ENCODE measurements around the gene KATNB1. TPM values are rescaled to one million over a fixed set of nuclear protein-coding genes. Genes with fewer than 3 reads are reported as not detected.

KATNB1 gene
- total RNA-seq, 1 donor from 2014 or later = 18.0 TPM

DNA sequence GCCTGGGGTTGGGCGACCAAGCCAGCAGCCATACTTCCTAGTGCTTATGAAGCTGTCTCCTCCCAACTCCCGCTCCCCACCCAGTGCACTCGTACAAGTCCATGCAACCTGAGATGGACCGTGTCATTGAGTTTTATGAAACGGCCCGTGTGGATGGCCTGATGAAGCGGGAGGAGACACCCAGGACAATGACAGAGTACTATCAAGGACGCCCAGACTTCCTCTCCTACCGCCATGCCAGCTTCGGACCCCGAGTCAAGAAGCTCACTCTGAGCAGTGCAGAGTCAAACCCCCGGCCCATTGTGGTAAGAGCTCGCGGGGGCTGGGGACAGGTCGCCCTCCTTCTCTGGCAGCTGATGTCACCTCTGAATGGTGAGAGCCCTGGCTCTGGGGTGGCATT is 11.0 kb upstream of the KATNB1 start:
- DNase-seq (no peak), ATAC-seq (no peak)
- Histone ChIP-seq H3K4me1 (no peaks in the 10 kb centered on the region), H3K4me3 (no peak overlapping the region), H3K27me3 (ENCODE audit: low read depth) (no peaks in the 10 kb centered on the region), H3K36me3 (no peaks in the 10 kb centered on the region), H3K9me3 (no peaks in the 10 kb centered on the region), H3K27ac (no peak overlapping the region)
- intact Hi-C loops (cut with DNase I) = no loop called here
- TF ChIP-seq, protein P1, sequence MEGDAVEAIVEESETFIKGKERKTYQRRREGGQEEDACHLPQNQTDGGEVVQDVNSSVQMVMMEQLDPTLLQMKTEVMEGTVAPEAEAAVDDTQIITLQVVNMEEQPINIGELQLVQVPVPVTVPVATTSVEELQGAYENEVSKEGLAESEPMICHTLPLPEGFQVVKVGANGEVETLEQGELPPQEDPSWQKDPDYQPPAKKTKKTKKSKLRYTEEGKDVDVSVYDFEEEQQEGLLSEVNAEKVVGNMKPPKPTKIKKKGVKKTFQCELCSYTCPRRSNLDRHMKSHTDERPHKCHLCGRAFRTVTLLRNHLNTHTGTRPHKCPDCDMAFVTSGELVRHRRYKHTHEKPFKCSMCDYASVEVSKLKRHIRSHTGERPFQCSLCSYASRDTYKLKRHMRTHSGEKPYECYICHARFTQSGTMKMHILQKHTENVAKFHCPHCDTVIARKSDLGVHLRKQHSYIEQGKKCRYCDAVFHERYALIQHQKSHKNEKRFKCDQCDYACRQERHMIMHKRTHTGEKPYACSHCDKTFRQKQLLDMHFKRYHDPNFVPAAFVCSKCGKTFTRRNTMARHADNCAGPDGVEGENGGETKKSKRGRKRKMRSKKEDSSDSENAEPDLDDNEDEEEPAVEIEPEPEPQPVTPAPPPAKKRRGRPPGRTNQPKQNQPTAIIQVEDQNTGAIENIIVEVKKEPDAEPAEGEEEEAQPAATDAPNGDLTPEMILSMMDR (IDR thresholded peaks at IDR 0.05) = no peak

DNA sequence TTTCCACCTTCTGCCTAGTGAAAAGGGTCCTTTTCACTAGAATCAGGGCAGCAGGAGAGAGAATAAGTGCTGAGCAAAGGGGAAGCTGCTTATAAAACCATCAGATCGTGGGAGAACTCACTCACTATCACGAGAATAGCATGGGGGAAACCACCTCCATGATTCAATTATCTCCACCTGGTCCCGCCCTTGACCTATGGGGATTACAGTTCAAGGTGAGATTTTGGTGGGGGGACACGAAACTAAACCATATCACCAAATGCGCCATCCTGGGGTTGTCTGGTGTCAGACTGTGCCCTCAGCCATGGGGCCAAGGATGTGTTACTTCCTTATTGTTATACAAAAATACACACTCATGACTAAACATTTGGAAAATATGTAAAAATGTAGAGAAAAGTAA is 10.4 kb upstream of the KATNB1 start:
- no peak overlapping the region for H3K27ac ChIP-seq
- H3K4me1 ChIP-seq = no peaks in the 10 kb centered on the region
- no peaks in the 10 kb centered on the region for H3K9me3 ChIP-seq
- ATAC-seq (no peak), DNase-seq (no peak)
- intact Hi-C loops (cut with DNase I) = no loop called here
- no peak overlapping the region for H3K4me3 ChIP-seq
- TF ChIP-seq, protein P1 (IDR thresholded peaks at IDR 0.05) = no peak
- H3K36me3 ChIP-seq = no peaks in the 10 kb centered on the region
- no peaks in the 10 kb centered on the region for H3K27me3 ChIP-seq (ENCODE audit: low read depth)

DNA sequence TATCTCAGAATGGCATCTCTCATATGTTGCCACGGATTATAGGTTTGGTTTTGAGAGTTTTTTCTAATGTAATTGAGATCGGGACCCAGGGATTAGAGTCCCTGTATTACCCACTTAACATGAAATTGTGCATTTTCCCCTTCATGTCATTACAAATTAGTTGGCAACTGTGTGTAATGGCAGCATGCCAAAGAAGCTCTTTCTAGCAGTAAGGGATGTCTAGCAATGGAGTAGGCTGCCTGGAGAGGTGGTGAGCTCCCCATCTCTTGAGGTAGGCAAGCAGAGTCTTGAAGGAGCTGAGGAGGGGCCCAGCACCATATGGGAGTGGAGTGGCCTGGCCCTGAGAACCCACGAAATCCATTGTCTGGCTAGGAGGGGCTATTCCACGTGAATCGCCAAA is 10.0 kb upstream of the KATNB1 start:
- Histone ChIP-seq H3K9me3 (no peaks in the 10 kb centered on the region), H3K27me3 (ENCODE audit: low read depth) (no peaks in the 10 kb centered on the region), H3K4me3 (no peak overlapping the region), H3K36me3 (no peaks in the 10 kb centered on the region), H3K4me1 (no peaks in the 10 kb centered on the region), H3K27ac (no peak overlapping the region)
- TF ChIP-seq, protein P1 (IDR thresholded peaks at IDR 0.05) = no peak
- ATAC-seq (no peak), DNase-seq (no peak)
- intact Hi-C loops (cut with DNase I) = no loop called here

DNA sequence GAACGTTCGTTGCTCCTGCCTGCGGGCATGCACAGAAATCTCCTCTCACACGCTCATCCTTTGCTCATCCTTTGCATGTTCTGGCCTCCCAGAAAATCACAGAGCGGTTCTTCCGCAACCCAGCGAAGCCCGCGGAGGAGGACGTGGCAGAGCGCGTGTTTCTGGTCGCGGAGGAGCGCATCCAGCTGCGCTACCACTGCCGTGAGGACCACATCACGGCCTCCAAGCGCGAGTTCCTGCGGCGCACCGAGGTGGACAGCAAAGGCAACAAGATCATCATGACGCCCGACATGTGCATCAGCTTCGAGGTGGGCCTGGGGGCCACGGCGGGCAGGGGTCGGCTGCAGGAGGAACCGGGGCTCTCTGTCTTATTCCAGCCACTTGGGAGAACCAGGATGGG is 9.6 kb upstream of the KATNB1 start:
- ATAC-seq (no peak), DNase-seq (no peak)
- intact Hi-C loops (cut with DNase I) = no loop called here
- no peak overlapping the region for H3K4me3 ChIP-seq
- TF ChIP-seq, protein P1 (IDR thresholded peaks at IDR 0.05) = no peak
- H3K9me3 ChIP-seq = no peaks in the 10 kb centered on the region
- no peaks in the 10 kb centered on the region for H3K36me3 ChIP-seq
- no peaks in the 10 kb centered on the region for H3K27me3 ChIP-seq (ENCODE audit: low read depth)
- no peaks in the 10 kb centered on the region for H3K4me1 ChIP-seq
- H3K27ac ChIP-seq = no peak overlapping the region

DNA sequence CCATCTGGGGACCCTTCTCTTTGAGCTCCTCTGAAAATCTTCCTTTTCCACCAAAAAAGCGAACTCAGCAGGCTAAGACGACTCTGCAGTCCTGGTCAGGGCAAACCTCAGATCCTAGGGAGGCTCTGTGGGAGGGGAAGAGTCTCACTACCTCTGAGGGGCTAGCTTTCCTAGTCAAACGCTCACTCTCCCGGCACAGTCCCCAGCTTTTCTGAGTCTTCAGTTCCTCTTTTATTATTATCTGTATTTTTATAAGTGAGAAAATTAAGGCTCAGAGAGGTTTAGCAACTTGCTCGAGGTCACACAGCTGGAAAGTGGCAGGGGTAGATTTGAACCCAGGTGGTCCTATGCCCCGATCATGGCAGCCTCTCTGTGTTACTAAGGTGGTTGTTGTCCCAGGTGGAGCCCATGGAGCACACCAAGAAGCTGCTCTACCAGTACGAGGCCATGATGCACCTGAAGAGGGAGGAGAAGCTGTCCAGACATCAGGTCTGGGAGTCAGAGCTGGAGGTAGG is 9.1 kb upstream of the KATNB1 start:
- no peaks in the 10 kb centered on the region for H3K9me3 ChIP-seq
- DNase-seq = no peak
- H3K36me3 ChIP-seq = no peaks in the 10 kb centered on the region
- H3K4me3 ChIP-seq = no peak overlapping the region
- no peak overlapping the region for H3K27ac ChIP-seq
- no peaks in the 10 kb centered on the region for H3K27me3 ChIP-seq (ENCODE audit: low read depth)
- TF ChIP-seq, protein P1 (IDR thresholded peaks at IDR 0.05) = no peak
- intact Hi-C loops (cut with DNase I) = no loop called here
- no peaks in the 10 kb centered on the region for H3K4me1 ChIP-seq
- no peak for ATAC-seq

DNA sequence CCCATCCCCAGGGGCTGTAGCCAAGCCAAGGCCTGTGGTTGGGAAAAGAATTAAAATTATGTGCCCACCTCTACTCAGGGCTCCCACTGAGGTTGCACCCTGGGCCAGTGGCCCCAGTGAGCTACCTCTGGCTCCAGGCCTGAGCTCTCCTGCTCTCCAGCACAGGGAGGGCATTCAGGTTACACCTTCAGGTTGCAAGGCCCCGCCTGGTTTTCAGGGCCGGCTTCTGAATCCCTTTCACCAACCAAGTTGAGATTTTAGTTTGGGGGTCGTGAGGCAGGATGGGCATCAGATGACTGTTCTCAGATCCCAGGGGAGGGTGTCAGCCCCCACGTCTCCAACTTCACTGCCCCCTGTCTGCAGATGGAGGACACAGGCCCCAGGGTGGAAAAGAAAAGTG is 8.0 kb upstream of the KATNB1 start:
- no peak for ATAC-seq
- no peaks in the 10 kb centered on the region for H3K9me3 ChIP-seq
- H3K27ac ChIP-seq = no peak overlapping the region
- TF ChIP-seq, protein P1 (IDR thresholded peaks at IDR 0.05) = no peak
- H3K27me3 ChIP-seq (ENCODE audit: low read depth) = no peaks in the 10 kb centered on the region
- no peaks in the 10 kb centered on the region for H3K4me1 ChIP-seq
- intact Hi-C loops (cut with DNase I) = no loop called here
- H3K36me3 ChIP-seq = no peaks in the 10 kb centered on the region
- no peak for DNase-seq
- H3K4me3 ChIP-seq = no peak overlapping the region

Measured in lower lobe of right lung (tissue), 2 donors.